ENCODE data around the gene ARHGAP24. TPM values are rescaled to one million over a fixed set of nuclear protein-coding genes. Genes with fewer than 3 reads are reported as not detected.

Gene ARHGAP24
- total RNA-seq, 1 donor, result 56.6 TPM

- peak; percentile 81 for DNase-seq (ENCODE audit: low read depth)
- no peak for TF ChIP-seq CTCF (IDR thresholded peaks at IDR 0.05; ENCODE audit: insufficient read depth, low read depth, low read length)
- H3K4me3 ChIP-seq (ENCODE audit: low read depth, low read length), result no peak overlapping the region
Measured at GRCh38 chr4:85717351-85717750, 242.4 kb downstream of the ARHGAP24 start.

GRCh38 chr4:85717847-85718246 lies 242.9 kb downstream of the ARHGAP24 start:
- no peak overlapping the region for H3K4me3 ChIP-seq (ENCODE audit: low read depth, low read length)
- peak; percentile 43 for DNase-seq (ENCODE audit: low read depth)
- no peak for TF ChIP-seq CTCF (IDR thresholded peaks at IDR 0.05; ENCODE audit: insufficient read depth, low read depth, low read length)

DNA sequence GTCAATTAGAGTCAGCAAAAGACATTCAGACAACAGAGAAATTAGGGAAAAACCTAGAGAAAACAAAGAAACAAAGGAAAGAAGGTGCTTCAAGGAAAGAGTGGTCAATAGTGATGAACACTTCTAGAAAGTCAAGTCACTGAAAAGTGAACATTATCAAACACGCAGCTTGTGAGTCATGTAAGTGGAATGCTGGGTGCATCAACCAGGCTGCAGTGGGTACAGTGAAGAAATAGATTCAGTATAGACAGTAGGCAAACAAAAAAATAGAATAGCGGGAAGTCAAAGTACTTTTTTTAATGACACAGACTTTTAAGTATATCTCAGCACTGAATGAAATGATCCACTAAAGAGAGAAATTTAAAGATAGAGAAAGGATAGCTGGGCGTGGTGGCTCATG lies 245.8 kb downstream of the ARHGAP24 start:
- no peak for TF ChIP-seq CTCF (IDR thresholded peaks at IDR 0.05; ENCODE audit: insufficient read depth, low read depth, low read length)
- DNase-seq (ENCODE audit: low read depth), result peak; percentile 32
- H3K4me3 ChIP-seq (ENCODE audit: low read depth, low read length), result no peak overlapping the region

- no peak for TF ChIP-seq CTCF (IDR thresholded peaks at IDR 0.05; ENCODE audit: insufficient read depth, low read depth, low read length)
- DNase-seq (ENCODE audit: low read depth), result no peak
- no peak overlapping the region for H3K4me3 ChIP-seq (ENCODE audit: low read depth, low read length)
Measured at GRCh38 chr4:85722401-85722800, 247.5 kb downstream of the ARHGAP24 start.

- DNase-seq (ENCODE audit: low read depth), result no peak
- no peak overlapping the region for H3K4me3 ChIP-seq (ENCODE audit: low read depth, low read length)
- no peak for TF ChIP-seq CTCF (IDR thresholded peaks at IDR 0.05; ENCODE audit: insufficient read depth, low read depth, low read length)
Measured at GRCh38 chr4:85722807-85723206, 247.9 kb downstream of the ARHGAP24 start.

DNA sequence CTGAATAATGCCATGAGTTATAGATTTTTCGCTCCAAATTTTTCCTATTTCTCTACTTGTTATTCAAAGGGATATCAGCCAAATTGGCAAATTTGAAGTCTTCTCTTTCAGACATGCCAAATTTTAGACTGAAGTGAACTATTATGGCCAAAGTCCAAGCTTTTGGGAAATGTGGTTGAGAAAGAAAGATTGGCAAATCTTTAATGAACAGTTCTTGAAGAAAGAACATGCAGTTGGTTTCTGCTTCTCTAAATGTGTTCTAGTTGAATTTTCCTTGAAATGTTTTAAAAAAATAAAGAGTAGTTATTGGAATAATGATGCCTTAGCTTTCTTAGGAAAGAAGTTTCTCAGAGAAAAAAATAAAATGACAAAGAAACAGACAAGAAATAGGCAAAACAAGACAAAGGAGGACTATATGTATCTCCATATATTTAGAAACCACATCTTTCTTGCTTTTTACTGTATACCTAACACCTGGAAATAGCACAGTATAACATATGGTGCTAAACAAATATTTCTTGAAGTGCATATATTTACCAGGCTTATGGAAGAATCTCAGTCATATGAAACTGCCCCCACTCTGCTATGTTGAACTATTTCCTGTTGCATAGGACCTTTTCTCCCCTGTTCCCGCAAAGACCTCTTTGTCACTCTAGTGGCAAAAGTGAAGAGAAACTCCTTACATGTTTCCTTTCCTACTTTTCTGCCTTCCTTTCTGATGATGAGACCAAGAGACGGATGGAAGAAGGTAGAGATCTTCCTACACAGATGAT lies 250.0 kb downstream of the ARHGAP24 start:
- TF ChIP-seq CTCF (IDR thresholded peaks at IDR 0.05; ENCODE audit: insufficient read depth, low read depth, low read length), result no peak
- no peak for DNase-seq (ENCODE audit: low read depth)
- no peak overlapping the region for H3K4me3 ChIP-seq (ENCODE audit: low read depth, low read length)

DNA sequence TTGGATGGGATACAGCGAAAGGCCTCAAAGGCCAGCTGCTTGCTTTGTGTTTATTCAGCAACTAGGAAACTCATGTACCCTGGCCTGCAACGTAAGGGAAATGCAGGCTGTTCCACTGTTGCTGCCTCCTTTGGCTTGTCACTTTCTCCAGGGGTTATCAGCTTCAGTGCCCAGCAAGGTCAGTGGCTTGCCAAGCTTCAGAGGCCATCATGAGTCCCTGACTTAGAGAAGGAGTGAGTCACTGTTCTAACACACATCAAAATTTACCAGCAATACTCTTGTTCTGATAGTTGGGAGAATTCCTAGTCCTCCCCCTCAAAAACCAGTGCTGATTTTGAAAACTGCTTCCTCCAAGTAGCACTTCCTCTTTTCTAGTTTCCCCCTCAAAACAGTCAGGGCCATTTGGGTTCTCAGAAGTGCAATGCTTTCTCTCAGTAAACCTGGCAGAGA lies 250.8 kb downstream of the ARHGAP24 start:
- peak; percentile 13 for DNase-seq (ENCODE audit: low read depth)
- H3K4me3 ChIP-seq (ENCODE audit: low read depth, low read length), result no peak overlapping the region
- TF ChIP-seq CTCF (IDR thresholded peaks at IDR 0.05; ENCODE audit: insufficient read depth, low read depth, low read length), result no peak
